A673 (cell line): Measurements from ENCODE around the gene CPT1A.

Source experiments
- CTCF ChIP-seq: fragments of 300-800, 200-600 bp; sonication (generic); conservative IDR thresholded peaks from 2 replicates; pipeline ENCODE4 v1.5.1; 2017; ENCODE audit warnings: low read depth, mild to moderate bottlenecking, antibody characterized with exemption, low read length, moderate library complexity, mixed read lengths
- EZH2 ChIP-seq: fragments of 200-600 bp; sonication (generic); IDR thresholded peaks from 2 replicates; pipeline ENCODE4 v1.6.1; 2017; ENCODE audit warnings: borderline replicate concordance, low read depth, mild to moderate bottlenecking, mixed read lengths, antibody characterized with exemption, low read length; ENCODE audit not compliant: poor library complexity, severe bottlenecking

DNA sequence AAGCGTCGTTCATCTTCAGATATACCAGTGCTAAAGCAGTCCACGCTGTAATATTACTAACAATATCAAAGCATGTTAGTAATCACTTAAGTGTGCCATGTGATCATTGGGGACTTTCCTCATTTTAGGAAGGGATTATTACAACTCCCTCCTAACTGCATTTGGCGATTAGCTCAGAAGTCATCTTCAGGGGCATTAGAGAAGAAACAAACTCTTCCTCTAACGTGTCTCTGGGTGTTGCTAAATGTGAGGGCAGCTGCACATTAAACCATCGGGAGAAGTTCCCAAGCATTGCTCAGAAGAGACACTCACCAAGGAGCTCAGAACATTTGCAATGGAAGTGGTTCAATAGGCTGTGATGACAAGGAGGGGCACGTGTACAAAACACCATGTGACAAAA, 107.6 kb downstream of the CPT1A start:
- no peak for TF ChIP-seq CTCF
- TF ChIP-seq EZH2 = no peak
